Hematopoietic multipotent progenitor cell treated with erythropoietin and hydrocortisone succinate and interleukin-3 and kit ligand, for 8 days (in vitro differentiated cells): Measurements from ENCODE around the gene KHDC1L.
"Not testable (repeated sequence)": the region's sequence is repeated elsewhere in the genome, so short reads cannot be mapped to it uniquely, and the experiment has no call there.

Experiments
- DNase-seq: peaks from one replicate; pipeline ENCODE4 v3.0.0-alpha.2; 2015

The KHDC1L gene

GRCh38 chr6:73203098-73203497 lies 22.2 kb downstream of the KHDC1L start:
- DNase-seq = no peak

- no peak for DNase-seq
Measured at GRCh38 chr6:73200735-73201134, 24.6 kb downstream of the KHDC1L start.

- no peak for DNase-seq
Measured at GRCh38 chr6:73200247-73200646, 25.0 kb downstream of the KHDC1L start.

GRCh38 chr6:73194744-73195143 lies 30.6 kb downstream of the KHDC1L start:
- DNase-seq = no peak

GRCh38 chr6:73193302-73193701 lies 32.0 kb downstream of the KHDC1L start:
- DNase-seq = not testable (repeated sequence)

GRCh38 chr6:73182021-73182607 lies 43.2 kb downstream of the KHDC1L start:
- DNase-seq = no peak

- peak; percentile 67 for DNase-seq
Measured at GRCh38 chr6:73180763-73181619, 44.3 kb downstream of the KHDC1L start.

GRCh38 chr6:73180076-73180738 lies 45.1 kb downstream of the KHDC1L start:
- DNase-seq = no peak

- DNase-seq = no peak
Measured at GRCh38 chr6:73177221-73177944, 47.9 kb downstream of the KHDC1L start.

GRCh38 chr6:73176057-73176456 lies 49.2 kb downstream of the KHDC1L start:
- DNase-seq = no peak

- no peak for DNase-seq
Measured at GRCh38 chr6:73174646-73175045, 50.6 kb downstream of the KHDC1L start.
